NCI-H146 treated with DMSO at 0.1 percent for 48 hours (cell line): ENCODE measurements around the gene SSTR3.
"Not testable (repeated sequence)": the region's sequence is repeated elsewhere in the genome, so short reads cannot be mapped to it uniquely, and the experiment has no call there.

Source experiments
- DNase-seq: peaks from one replicate; lab custom pipeline; 2025; ENCODE audit not compliant: unreplicated experiment; lab: John Stamatoyannopoulos, UW

The SSTR3 gene

GRCh38 chr22:37211075-37211865, 1.0 kb downstream of the SSTR3 start:
- DNase-seq = no peak

DNA sequence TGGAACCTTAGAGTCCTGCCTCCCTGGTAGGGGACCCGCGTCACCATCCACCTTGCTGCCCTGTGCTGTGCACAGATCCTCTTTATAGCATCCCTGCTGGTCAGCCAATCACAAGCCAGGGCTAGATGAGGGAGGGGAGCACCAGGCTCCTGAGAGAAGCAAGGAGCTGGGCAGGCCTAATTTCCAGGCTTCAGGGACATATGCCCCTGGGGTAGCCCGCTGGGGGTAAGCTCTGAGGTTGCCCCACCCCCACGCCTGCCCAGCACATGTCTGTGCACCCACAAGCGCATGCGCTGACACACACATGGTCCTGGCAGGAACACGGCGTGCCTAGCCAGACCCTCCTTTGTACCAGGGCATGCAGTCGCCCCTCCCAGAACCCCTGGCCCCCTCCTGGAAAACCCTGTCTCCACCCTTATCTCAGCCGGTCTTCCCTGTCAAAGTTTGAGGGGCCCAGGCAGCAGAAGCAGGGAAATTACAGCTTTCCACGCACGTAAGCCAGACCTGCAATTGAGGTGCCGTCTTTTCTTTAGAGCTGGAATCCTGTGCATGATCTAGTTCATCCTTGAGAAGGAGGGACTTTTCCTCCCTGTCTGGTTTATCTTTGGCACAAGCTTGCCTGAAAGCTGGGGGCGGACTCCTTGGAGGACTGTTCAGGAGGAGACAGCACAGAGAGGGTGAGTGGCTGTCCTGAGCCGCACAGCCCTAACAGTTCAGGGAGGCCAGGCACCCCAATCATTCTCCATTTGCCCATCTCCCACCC, 2.1 kb downstream of the SSTR3 start:
- DNase-seq = no peak

- DNase-seq = no peak
Observed at GRCh38 chr22:37209140-37209845, 3.0 kb downstream of the SSTR3 start.

DNA sequence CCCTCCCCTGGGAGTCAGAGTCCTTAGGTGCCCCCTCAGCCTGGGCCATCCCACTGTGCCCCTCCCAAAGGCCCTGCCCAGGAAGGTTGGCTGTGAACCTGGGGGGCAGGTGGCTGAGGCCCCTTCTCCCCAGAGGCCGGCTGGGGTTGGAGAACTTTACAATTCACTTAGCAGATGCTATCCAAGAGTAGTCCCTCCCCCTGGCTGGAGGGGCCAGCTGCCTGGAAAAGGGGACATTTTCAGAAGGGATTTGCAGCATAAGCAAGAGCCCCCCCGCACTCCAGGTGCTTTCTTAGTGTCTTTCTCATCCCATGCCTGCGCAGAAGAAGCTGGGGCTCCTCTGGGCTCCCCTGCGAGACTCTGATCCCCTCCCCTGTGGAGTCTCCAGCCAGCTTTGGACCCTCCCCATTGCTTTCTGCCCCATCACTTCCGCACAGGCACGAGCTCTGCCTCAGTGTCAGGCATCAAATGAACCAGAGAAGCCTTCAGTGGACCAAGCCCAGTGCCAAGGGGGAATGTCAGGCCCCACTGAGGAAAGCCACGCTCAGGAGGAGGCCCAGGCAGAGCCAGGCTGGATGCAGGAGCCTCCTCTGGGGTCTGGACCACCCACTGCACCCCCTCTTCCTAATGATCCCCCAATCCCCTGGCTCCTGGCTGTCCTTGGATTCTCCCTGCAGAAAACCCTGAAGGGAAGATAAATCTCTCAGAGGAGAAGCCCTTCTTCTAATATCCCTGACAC, 3.7 kb downstream of the SSTR3 start:
- DNase-seq = no peak

DNA sequence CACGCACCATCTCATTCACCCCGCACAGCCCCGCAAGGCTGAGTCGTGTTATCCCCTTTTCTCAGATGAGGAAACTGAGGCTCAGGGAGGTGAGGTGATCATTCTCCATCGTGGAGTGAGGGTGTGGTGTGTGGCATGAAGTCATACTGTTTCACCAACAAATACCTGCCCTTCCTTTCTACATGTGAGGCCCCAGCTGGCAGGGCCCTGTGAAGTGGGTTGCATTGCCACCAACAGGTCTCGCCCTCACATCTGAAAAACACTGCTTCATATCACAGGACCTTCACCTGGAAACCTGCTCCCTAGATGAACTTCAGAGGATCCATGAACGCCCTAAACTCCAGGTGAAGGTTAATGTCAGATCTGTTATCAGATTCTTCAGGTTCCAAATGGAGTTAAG, 4.3 kb downstream of the SSTR3 start:
- no peak for DNase-seq

GRCh38 chr22:37206841-37207821, 5.1 kb downstream of the SSTR3 start:
- no peak for DNase-seq

GRCh38 chr22:37206118-37206840, 6.0 kb downstream of the SSTR3 start:
- no peak for DNase-seq

DNA sequence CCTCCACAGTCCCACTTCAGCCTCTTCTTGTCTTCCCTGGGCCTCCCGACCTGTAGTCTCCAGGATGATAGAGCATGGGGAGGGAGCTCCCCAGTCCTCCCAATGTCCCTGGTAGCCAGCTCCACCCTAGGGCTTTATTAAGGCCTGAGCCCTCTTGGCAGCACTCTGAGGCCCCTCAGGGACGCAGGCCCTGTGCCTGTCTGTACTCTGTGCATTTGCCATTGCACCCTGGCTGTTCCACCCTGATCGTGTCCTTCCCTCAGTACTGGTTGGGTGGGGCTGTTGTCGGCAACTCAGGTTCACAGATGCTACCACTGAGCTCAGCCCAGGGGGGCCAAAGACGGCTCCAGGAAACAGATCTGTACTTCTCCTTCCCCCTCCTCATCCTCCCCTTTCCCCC, 7.2 kb downstream of the SSTR3 start:
- no peak for DNase-seq

DNA sequence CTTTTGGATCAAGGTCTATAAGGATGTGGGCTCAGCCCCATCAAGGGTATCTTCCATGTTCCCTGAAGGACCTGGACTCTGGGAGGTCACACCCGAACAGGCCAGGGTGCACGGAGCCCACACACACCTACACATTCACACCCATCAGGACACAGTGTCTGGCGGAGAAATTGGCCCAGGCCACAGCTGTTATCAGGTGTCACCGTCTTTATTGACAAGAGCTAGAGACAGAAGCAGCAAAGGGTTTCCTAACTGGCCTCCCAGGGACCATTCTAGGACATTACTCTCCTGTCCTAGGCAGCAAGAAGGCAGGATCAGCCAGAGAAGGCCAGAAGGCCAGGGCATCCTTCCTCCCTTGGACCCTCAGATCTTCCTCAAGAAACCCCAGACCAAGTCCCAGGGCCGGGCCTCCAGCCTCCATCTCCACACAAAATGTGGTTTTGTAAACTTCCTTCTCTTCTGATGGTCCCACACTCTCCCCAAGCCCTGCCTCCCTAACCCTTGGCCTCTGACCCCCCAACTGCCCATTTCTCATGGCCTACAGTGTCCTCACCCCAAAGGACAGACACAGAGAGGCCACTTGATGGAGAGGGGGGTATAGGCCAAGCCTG, 8.1 kb downstream of the SSTR3 start:
- DNase-seq = no peak

DNA sequence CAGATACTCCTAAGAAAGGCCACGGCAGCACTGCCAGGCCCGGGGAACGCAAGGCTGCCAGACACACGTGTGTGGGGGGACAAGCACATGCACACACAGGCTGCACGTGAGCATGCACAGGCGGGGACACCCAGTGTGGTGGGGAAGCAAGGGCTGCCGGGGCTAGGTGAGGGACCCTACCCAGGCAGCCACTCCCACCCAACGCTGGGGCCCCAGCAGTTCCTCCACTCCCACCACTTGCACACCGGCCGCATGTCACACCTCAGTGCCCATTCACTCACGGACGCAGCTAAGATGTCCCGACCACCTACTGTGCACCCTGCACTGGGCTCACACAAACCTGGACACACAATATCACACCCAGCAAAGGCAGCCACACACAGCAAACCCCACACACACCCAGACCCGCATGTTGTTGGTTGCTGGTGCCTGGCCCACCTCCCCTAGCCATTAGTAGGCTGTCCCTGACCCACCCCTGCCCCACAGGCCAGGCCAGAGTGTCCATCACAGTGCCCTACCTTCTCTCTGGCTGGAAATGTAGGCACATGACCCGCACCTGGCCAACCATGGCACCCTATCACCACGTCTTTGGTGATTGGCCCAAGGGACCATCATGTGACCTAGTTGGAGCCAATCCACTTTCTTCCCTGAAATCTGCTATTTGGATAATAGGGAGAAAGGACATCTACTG, 8.8 kb downstream of the SSTR3 start:
- DNase-seq = no peak

DNA sequence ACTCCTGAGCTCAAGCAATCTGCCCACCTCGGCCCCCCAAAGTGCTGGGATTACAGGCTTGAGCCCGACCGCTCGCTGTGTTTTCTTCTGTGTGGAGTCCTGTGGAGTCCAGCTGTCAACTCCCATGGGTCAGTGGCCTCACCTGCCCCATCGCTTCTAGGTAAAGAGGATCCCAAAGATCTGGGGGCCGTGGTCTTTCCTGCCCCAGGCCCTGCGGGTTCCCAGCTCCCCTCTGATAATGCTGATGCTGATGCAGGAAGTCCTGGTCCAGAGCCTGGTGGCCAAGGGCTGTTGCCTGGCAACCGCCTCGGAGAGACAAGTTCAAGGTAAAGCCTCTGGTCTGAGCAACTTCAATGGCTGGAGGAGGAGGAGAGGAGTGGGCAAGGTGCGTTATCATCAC, 9.6 kb downstream of the SSTR3 start:
- no peak for DNase-seq

DNA sequence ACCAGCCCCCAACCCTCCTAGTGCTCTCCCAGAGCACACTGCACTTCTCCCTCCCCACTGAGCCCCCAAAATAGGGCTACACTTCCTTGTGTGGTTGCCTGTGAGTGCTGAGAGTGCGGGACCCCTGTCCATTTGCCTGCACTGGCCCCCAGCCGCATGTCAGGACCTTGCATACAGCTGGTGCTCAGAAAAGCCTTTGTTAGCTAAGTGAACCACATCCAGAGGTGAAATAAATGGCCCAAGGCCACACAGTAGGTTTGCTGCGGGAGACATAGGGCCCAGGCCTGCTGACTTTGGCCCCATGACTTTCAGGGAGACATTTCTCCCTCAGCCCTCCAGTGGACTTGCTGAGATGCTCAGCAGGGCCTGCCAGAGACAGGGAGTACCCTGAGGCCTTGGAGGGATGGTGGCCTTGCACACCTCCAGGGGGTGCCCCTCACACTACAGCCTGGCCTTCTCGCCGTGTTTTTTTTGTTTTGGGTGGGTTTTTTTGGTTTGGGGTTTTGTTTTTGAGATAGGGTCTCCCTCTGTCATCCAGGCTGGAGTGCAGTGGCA, 10.2 kb downstream of the SSTR3 start:
- no peak for DNase-seq

GRCh38 chr22:37201443-37201820, 10.8 kb downstream of the SSTR3 start:
- not testable (repeated sequence) for DNase-seq

- DNase-seq = no peak
Observed at GRCh38 chr22:37199760-37200108, 12.5 kb downstream of the SSTR3 start.

- DNase-seq = peak; percentile 63
Observed at GRCh38 chr22:37199103-37199759, 13.0 kb downstream of the SSTR3 start.

DNA sequence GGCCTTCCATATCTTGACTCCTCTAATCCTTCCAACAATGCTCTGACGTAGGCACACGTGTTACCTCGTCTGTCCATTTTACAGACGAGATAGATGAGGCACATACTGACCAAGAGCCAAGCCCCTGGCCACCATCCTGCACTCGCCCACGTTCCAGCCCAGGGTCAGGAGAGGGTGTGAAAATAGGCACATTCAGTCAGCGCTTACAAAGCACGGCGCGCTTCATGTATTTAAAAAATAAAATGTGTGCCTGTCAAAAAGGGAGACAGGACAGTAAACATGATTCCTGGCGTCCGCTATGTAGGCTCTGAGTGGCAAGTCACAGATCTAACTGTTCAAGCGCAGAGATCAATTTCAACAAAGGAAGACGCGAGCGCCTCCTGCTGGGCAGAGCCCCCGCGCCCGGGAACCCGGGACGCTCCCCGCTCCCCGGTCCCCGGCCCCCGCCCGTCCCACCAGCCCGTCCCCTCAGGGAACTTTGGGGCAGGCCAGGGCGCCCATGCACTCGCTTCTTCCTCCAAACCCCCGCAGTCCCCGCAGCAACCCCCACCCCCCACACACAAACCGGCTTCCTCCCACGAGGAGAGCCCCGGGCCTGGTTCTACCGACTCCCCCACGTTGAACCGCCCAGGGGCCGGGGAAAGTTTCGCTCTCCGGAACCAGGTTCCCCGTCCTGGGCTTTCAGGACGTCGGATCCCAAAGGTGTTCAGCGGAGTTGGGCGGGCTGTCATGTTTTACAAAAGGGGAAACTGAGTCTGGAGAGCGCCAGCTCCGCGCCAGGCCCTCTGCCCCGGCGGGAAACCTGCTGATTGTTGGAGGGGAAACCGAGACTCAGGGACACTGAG, 13.8 kb downstream of the SSTR3 start:
- no peak for DNase-seq
